Measurements from ENCODE around the gene OSMR.

The OSMR gene

GRCh38 chr5:38807570-38808483 is 38.0 kb upstream of the OSMR start:
- Histone ChIP-seq H3K4me2 (ENCODE audit: low read length) (no peak overlapping the region), H3K4ac (ENCODE audit: low read depth, low read length) (no peak overlapping the region), H3K9ac (ENCODE audit: low read length) (no peak overlapping the region), H3K4me3 (ENCODE audit: low read depth, low read length) (no peak overlapping the region), H3K27me3 (ENCODE audit: insufficient read depth, low read length) (no peaks in the 10 kb centered on the region), H2BK12ac (ENCODE audit: low read length) (no peak overlapping the region), H3K79me1 (ENCODE audit: low read length) (peaks cover 2% of the 10 kb centered on the region), H2AK5ac (ENCODE audit: low read length) (no peak overlapping the region), H3K79me2 (ENCODE audit: control insufficient read depth, insufficient read depth, low read length, poor library complexity) (no peaks in the 10 kb centered on the region), H4K8ac (ENCODE audit: low read depth, low read length) (no peak overlapping the region), H3K4me1 (ENCODE audit: control insufficient read depth in 1 of 2, insufficient read depth in 2 of 2, low read length in 2 of 2) (peaks cover 0 to 3% of the 10 kb centered on the region in 2 experiments), H3K27ac (ENCODE audit: low read depth, low read length) (no peak overlapping the region), H3K36me3 (ENCODE audit: control insufficient read depth in 1 of 2, insufficient read depth in 2 of 2, low read length in 2 of 2) (no peaks in the 10 kb centered on the region), H4K12ac (ENCODE audit: low read depth, low read length) (no peak overlapping the region), H3K9me3 (ENCODE audit: insufficient read depth, low read depth, low read length) (no peaks in the 10 kb centered on the region), H3K14ac (ENCODE audit: low read length) (no peak overlapping the region), H4K91ac (ENCODE audit: low read depth, low read length) (no peak overlapping the region), H2AFZ (ENCODE audit: insufficient read depth, low read length, poor library complexity) (no peak overlapping the region), H3K18ac (ENCODE audit: low read length) (no peak overlapping the region), H2BK5ac (ENCODE audit: low read depth, low read length, poor library complexity) (no peak overlapping the region), H2BK120ac (ENCODE audit: insufficient read depth, low read length, poor library complexity) (no peak overlapping the region), H3K23ac (ENCODE audit: low read length) (no peak overlapping the region)
- peak in 1 of 2 donors; percentile 78 for DNase-seq
- WGBS (ENCODE audit: extremely low coverage, insufficient coverage, insufficient read length): no CpG with 5 or more reads among the region's 8 CpGs

- Histone ChIP-seq H3K27me3 (ENCODE audit: insufficient read depth, low read length) (no peaks in the 10 kb centered on the region), H3K9ac (ENCODE audit: low read length) (no peak overlapping the region), H4K91ac (ENCODE audit: low read depth, low read length) (no peak overlapping the region), H2BK12ac (ENCODE audit: low read length) (peak overlapping the region; percentile 19), H3K27ac (ENCODE audit: low read depth, low read length) (no peak overlapping the region), H3K4me2 (ENCODE audit: low read length) (no peak overlapping the region), H2BK5ac (ENCODE audit: low read depth, low read length, poor library complexity) (no peak overlapping the region), H2AK5ac (ENCODE audit: low read length) (no peak overlapping the region), H3K4me1 (ENCODE audit: control insufficient read depth in 1 of 2, insufficient read depth in 2 of 2, low read length in 2 of 2) (peaks cover 0 to 3% of the 10 kb centered on the region in 2 experiments), H3K36me3 (ENCODE audit: control insufficient read depth in 1 of 2, insufficient read depth in 2 of 2, low read length in 2 of 2) (no peaks in the 10 kb centered on the region), H4K12ac (ENCODE audit: low read depth, low read length) (peak overlapping the region; percentile 2), H3K4me3 (ENCODE audit: low read depth, low read length) (no peak overlapping the region), H3K4ac (ENCODE audit: low read depth, low read length) (no peak overlapping the region), H3K18ac (ENCODE audit: low read length) (no peak overlapping the region), H2BK120ac (ENCODE audit: insufficient read depth, low read length, poor library complexity) (no peak overlapping the region), H2AFZ (ENCODE audit: insufficient read depth, low read length, poor library complexity) (no peak overlapping the region), H3K23ac (ENCODE audit: low read length) (no peak overlapping the region), H3K79me2 (ENCODE audit: control insufficient read depth, insufficient read depth, low read length, poor library complexity) (no peaks in the 10 kb centered on the region), H3K79me1 (ENCODE audit: low read length) (peaks cover 2% of the 10 kb centered on the region), H4K8ac (ENCODE audit: low read depth, low read length) (no peak overlapping the region), H3K9me3 (ENCODE audit: insufficient read depth, low read depth, low read length) (no peaks in the 10 kb centered on the region), H3K14ac (ENCODE audit: low read length) (no peak overlapping the region)
- peak; percentile 28 to 57 for DNase-seq
- no CpG with 5 or more reads among the region's 23 CpGs for WGBS (ENCODE audit: extremely low coverage, insufficient coverage, insufficient read length)
These were observed 37.0 kb upstream of the OSMR start for GRCh38 chr5:38808666-38809343.

GRCh38 chr5:38809388-38810359 is 36.1 kb upstream of the OSMR start:
- Histone ChIP-seq H3K36me3 (ENCODE audit: control insufficient read depth in 1 of 2, insufficient read depth in 2 of 2, low read length in 2 of 2) (no peaks in the 10 kb centered on the region), H3K18ac (ENCODE audit: low read length) (peak overlapping the region; percentile 38), H3K14ac (ENCODE audit: low read length) (peak overlapping the region; percentile 52), H4K91ac (ENCODE audit: low read depth, low read length) (peak overlapping the region; percentile 53), H2BK5ac (ENCODE audit: low read depth, low read length, poor library complexity) (peak overlapping the region; percentile 7), H2BK120ac (ENCODE audit: insufficient read depth, low read length, poor library complexity) (no peak overlapping the region), H3K4me3 (ENCODE audit: low read depth, low read length) (no peak overlapping the region), H2BK12ac (ENCODE audit: low read length) (peak overlapping the region; percentile 82), H3K79me2 (ENCODE audit: control insufficient read depth, insufficient read depth, low read length, poor library complexity) (no peaks in the 10 kb centered on the region), H4K12ac (ENCODE audit: low read depth, low read length) (peak overlapping the region; percentile 59), H4K8ac (ENCODE audit: low read depth, low read length) (peak overlapping the region; percentile 64), H3K79me1 (ENCODE audit: low read length) (peaks cover 2% of the 10 kb centered on the region), H3K27ac (ENCODE audit: low read depth, low read length) (no peak overlapping the region), H3K4ac (ENCODE audit: low read depth, low read length) (no peak overlapping the region), H3K4me1 (ENCODE audit: control insufficient read depth in 1 of 2, insufficient read depth in 2 of 2, low read length in 2 of 2) (peaks cover 0 to 3% of the 10 kb centered on the region in 2 experiments), H3K27me3 (ENCODE audit: insufficient read depth, low read length) (no peaks in the 10 kb centered on the region), H3K4me2 (ENCODE audit: low read length) (no peak overlapping the region), H3K23ac (ENCODE audit: low read length) (no peak overlapping the region), H2AK5ac (ENCODE audit: low read length) (no peak overlapping the region), H2AFZ (ENCODE audit: insufficient read depth, low read length, poor library complexity) (peak overlapping the region; percentile 19), H3K9ac (ENCODE audit: low read length) (no peak overlapping the region), H3K9me3 (ENCODE audit: insufficient read depth, low read depth, low read length) (no peaks in the 10 kb centered on the region)
- WGBS (ENCODE audit: extremely low coverage, insufficient coverage, insufficient read length): no CpG with 5 or more reads among the region's 14 CpGs
- peak; percentile 57 to 88 for DNase-seq

- H3K9me3 ChIP-seq (ENCODE audit: insufficient read depth, low read depth, low read length): no peaks in the 10 kb centered on the region
- H3K4ac ChIP-seq (ENCODE audit: low read depth, low read length): no peak overlapping the region
- H4K8ac ChIP-seq (ENCODE audit: low read depth, low read length): no peak overlapping the region
- H3K4me2 ChIP-seq (ENCODE audit: low read length): no peak overlapping the region
- H2AFZ ChIP-seq (ENCODE audit: insufficient read depth, low read length, poor library complexity): no peak overlapping the region
- DNase-seq: no peak
- H4K91ac ChIP-seq (ENCODE audit: low read depth, low read length): no peak overlapping the region
- no peak overlapping the region for H4K12ac ChIP-seq (ENCODE audit: low read depth, low read length)
- H3K23ac ChIP-seq (ENCODE audit: low read length): no peak overlapping the region
- no peak overlapping the region for H2BK120ac ChIP-seq (ENCODE audit: insufficient read depth, low read length, poor library complexity)
- H2BK12ac ChIP-seq (ENCODE audit: low read length): no peak overlapping the region
- no peaks in the 10 kb centered on the region for H3K36me3 ChIP-seq (ENCODE audit: control insufficient read depth in 1 of 2, insufficient read depth in 2 of 2, low read length in 2 of 2)
- no peak overlapping the region for H3K4me3 ChIP-seq (ENCODE audit: low read depth, low read length)
- no peaks in the 10 kb centered on the region for H3K27me3 ChIP-seq (ENCODE audit: insufficient read depth, low read length)
- H2BK5ac ChIP-seq (ENCODE audit: low read depth, low read length, poor library complexity): no peak overlapping the region
- H3K27ac ChIP-seq (ENCODE audit: low read depth, low read length): no peak overlapping the region
- H3K14ac ChIP-seq (ENCODE audit: low read length): no peak overlapping the region
- H3K4me1 ChIP-seq (ENCODE audit: control insufficient read depth in 1 of 2, insufficient read depth in 2 of 2, low read length in 2 of 2): peaks cover 0 to 4% of the 10 kb centered on the region in 2 experiments
- H2AK5ac ChIP-seq (ENCODE audit: low read length): no peak overlapping the region
- peaks cover 2% of the 10 kb centered on the region for H3K79me2 ChIP-seq (ENCODE audit: control insufficient read depth, insufficient read depth, low read length, poor library complexity)
- WGBS (ENCODE audit: extremely low coverage, insufficient coverage, insufficient read length): no CpG with 5 or more reads among the region's 2 CpGs
- H3K9ac ChIP-seq (ENCODE audit: low read length): no peak overlapping the region
- peaks cover 6% of the 10 kb centered on the region for H3K79me1 ChIP-seq (ENCODE audit: low read length)
- H3K18ac ChIP-seq (ENCODE audit: low read length): no peak overlapping the region
These were observed 30.9 kb upstream of the OSMR start for GRCh38 chr5:38814879-38815278.

Data from trophoblast cell (in vitro differentiated cells and primary cell).